ENCODE data around the gene CCDC177. TPM values are rescaled to one million over a fixed set of nuclear protein-coding genes. Genes with fewer than 3 reads are reported as not detected.

CCDC177 gene
- polyA plus RNA-seq, 3 donors = not detected

DNA sequence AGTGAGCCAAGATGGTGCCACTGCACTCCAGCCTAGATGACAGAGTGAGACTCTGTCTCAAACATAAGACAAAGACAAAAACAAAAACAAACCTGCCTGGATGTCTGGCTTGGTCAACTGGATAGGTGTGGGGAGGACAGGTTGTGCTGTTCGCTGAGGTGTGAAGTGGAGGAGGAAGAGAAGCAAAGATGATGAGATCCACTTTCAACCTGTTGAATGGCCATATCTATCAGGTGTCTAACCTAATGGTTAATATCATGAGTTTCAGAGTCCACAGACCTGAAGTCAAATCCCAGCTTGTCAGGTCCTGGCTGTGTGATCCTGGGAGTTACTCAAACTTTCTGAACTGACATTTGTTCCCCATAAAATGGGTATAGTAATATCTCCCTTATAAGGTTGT lies 9.7 kb upstream of the CCDC177 start:
- H3K36me3 Mint-ChIP-seq = no peaks in the 10 kb centered on the region
- H3K27me3 Mint-ChIP-seq (ENCODE audit: low read depth in 3 of 3) = peaks cover 4 to 10% (median 7%) of the 10 kb centered on the region in 3 donors
- Histone ChIP-seq H3K79me2 (ENCODE audit: insufficient read depth, low read length) (no peaks in the 10 kb centered on the region), H3K27ac (ENCODE audit: low read depth in 1 of 2, low read length in 2 of 2) (no peak overlapping the region), H3K4me1 (ENCODE audit: control insufficient read depth in 1 of 2, insufficient read depth in 2 of 2, low read length in 2 of 2) (peaks cover 4 to 7% of the 10 kb centered on the region in 2 donors), H2AFZ (ENCODE audit: insufficient read depth, low read depth, low read length, poor library complexity, severe bottlenecking) (no peak overlapping the region), H3K27me3 (ENCODE audit: control insufficient read depth in 2 of 2, insufficient read depth in 2 of 2, low read length in 2 of 2) (no peaks in the 10 kb centered on the region), H4K20me1 (ENCODE audit: insufficient read depth, low read length) (no peaks in the 10 kb centered on the region), H3K9ac (ENCODE audit: insufficient read depth, low read length, poor library complexity, severe bottlenecking) (no peak overlapping the region), H3K36me3 (replicated peaks in 1 of 2; ENCODE audit: control insufficient read depth in 1 of 2, insufficient read depth in 2 of 2, low read length in 2 of 2) (no peaks in the 10 kb centered on the region), H3K4me3 (replicated peaks in 1 of 3; ENCODE audit: low read depth in 2 of 3, low read length in 3 of 3) (no peak overlapping the region), H3K4me2 (replicated peaks; ENCODE audit: extremely low read depth, low read length, poor library complexity, severe bottlenecking) (no peak overlapping the region), H3K9me3 (replicated peaks in 1 of 2; ENCODE audit: control insufficient read depth in 1 of 2, insufficient read depth in 1 of 2, low read length in 2 of 2) (peaks cover 0 to 7% of the 10 kb centered on the region in 2 donors)
- H3K4me3 Mint-ChIP-seq = no peak overlapping the region
- TF ChIP-seq, protein P1, sequence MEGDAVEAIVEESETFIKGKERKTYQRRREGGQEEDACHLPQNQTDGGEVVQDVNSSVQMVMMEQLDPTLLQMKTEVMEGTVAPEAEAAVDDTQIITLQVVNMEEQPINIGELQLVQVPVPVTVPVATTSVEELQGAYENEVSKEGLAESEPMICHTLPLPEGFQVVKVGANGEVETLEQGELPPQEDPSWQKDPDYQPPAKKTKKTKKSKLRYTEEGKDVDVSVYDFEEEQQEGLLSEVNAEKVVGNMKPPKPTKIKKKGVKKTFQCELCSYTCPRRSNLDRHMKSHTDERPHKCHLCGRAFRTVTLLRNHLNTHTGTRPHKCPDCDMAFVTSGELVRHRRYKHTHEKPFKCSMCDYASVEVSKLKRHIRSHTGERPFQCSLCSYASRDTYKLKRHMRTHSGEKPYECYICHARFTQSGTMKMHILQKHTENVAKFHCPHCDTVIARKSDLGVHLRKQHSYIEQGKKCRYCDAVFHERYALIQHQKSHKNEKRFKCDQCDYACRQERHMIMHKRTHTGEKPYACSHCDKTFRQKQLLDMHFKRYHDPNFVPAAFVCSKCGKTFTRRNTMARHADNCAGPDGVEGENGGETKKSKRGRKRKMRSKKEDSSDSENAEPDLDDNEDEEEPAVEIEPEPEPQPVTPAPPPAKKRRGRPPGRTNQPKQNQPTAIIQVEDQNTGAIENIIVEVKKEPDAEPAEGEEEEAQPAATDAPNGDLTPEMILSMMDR (IDR thresholded peaks at IDR 0.05) = no peak
- peaks cover 3 to 7% (median 4%) of the 10 kb centered on the region in 7 donors for H3K9me3 Mint-ChIP-seq
- WGBS (ENCODE audit: insufficient coverage) = no CpG with 5 or more reads among the region's 1 CpG
- H3K4me1 Mint-ChIP-seq = peaks cover 23% of the 10 kb centered on the region
- intact Hi-C loops (cut with micrococcal nuclease) = loop anchor here in 1 of 2 donors (10.0 kb wide), 1 partner anchor 440 kb away; no protein-coding TSS in a partner anchor
- no peak for DNase-seq
- no peak overlapping the region for H3K27ac Mint-ChIP-seq

DNA sequence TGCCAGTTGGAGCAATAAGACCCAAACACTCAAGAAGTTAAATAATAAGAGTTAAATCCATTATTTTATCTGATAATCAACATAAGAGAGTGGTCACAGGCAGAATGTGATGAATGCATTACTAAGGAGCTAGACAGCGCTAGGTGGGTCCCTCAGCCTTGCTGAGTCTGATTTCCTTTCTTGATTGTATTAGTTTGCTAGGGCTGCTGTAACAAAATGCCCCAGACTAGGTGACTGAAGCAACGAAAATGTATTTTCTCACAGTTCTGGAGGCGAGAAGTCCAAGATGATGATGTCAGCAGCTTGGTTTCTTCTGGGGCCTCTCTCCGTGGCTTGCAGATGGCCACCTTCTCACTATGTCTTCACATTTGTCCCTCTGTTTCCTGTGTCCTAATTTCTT lies 8.2 kb upstream of the CCDC177 start:
- Mint-ChIP-seq H3K36me3 (no peaks in the 10 kb centered on the region), H3K4me3 (no peak overlapping the region), H3K27ac (no peak overlapping the region), H3K27me3 (ENCODE audit: low read depth in 3 of 3) (peaks cover 12 to 22% (median 13%) of the 10 kb centered on the region in 3 donors), H3K4me1 (peaks cover 23% of the 10 kb centered on the region), H3K9me3 (peaks cover 3 to 7% (median 4%) of the 10 kb centered on the region in 7 donors)
- no peaks in the 10 kb centered on the region for H3K36me3 ChIP-seq (replicated peaks in 1 of 2; ENCODE audit: control insufficient read depth in 1 of 2, insufficient read depth in 2 of 2, low read length in 2 of 2)
- intact Hi-C loops (cut with micrococcal nuclease) = loop anchor here in 1 of 2 donors (10.0 kb wide), 1 partner anchor 442 kb away; no protein-coding TSS in a partner anchor
- H3K4me2 ChIP-seq (replicated peaks; ENCODE audit: extremely low read depth, low read length, poor library complexity, severe bottlenecking) = no peak overlapping the region
- peaks cover 0 to 6% of the 10 kb centered on the region in 2 donors for H3K27me3 ChIP-seq (ENCODE audit: control insufficient read depth in 2 of 2, insufficient read depth in 2 of 2, low read length in 2 of 2)
- peaks cover 0 to 7% of the 10 kb centered on the region in 2 donors for H3K9me3 ChIP-seq (replicated peaks in 1 of 2; ENCODE audit: control insufficient read depth in 1 of 2, insufficient read depth in 1 of 2, low read length in 2 of 2)
- WGBS (ENCODE audit: insufficient coverage) = 81% methylated on average over 4 of the region's 4 CpGs
- no peaks in the 10 kb centered on the region for H3K79me2 ChIP-seq (ENCODE audit: insufficient read depth, low read length)
- H4K20me1 ChIP-seq (ENCODE audit: insufficient read depth, low read length) = no peaks in the 10 kb centered on the region
- H2AFZ ChIP-seq (ENCODE audit: insufficient read depth, low read depth, low read length, poor library complexity, severe bottlenecking) = no peak overlapping the region
- H3K4me3 ChIP-seq (replicated peaks in 1 of 3; ENCODE audit: low read depth in 2 of 3, low read length in 3 of 3) = no peak overlapping the region
- DNase-seq = no peak
- TF ChIP-seq, protein P1 (IDR thresholded peaks at IDR 0.05) = no peak
- no peak overlapping the region for H3K9ac ChIP-seq (ENCODE audit: insufficient read depth, low read length, poor library complexity, severe bottlenecking)
- no peak overlapping the region for H3K27ac ChIP-seq (ENCODE audit: low read depth in 1 of 2, low read length in 2 of 2)
- peaks cover 4 to 7% of the 10 kb centered on the region in 2 donors for H3K4me1 ChIP-seq (ENCODE audit: control insufficient read depth in 1 of 2, insufficient read depth in 2 of 2, low read length in 2 of 2)
